Glomerular visceral epithelial cell (primary cell): ENCODE results near the gene ZCCHC14.

Experiments used
- DNase-seq: peaks from one replicate; pipeline ENCODE4 v3.0.0-alpha.2; 2016; ENCODE audit errors: extremely low spot score

The ZCCHC14 gene

GRCh38 chr16:87431926-87432325 lies 60.9 kb downstream of the ZCCHC14 start:
- DNase-seq: peak; percentile 35

GRCh38 chr16:87426423-87427215 lies 66.2 kb downstream of the ZCCHC14 start:
- DNase-seq: no peak

- no peak for DNase-seq
Measured at GRCh38 chr16:87425941-87426340, 66.9 kb downstream of the ZCCHC14 start.

- no peak for DNase-seq
Measured at GRCh38 chr16:87424266-87424665, 68.6 kb downstream of the ZCCHC14 start.

- DNase-seq: no peak
Measured at GRCh38 chr16:87423429-87423828, 69.4 kb downstream of the ZCCHC14 start.

GRCh38 chr16:87422106-87422505 lies 70.7 kb downstream of the ZCCHC14 start:
- no peak for DNase-seq

GRCh38 chr16:87421003-87421912 lies 71.6 kb downstream of the ZCCHC14 start:
- DNase-seq: no peak

- DNase-seq: no peak
Measured at GRCh38 chr16:87420026-87421002, 72.5 kb downstream of the ZCCHC14 start.

GRCh38 chr16:87418644-87419043 lies 74.2 kb downstream of the ZCCHC14 start:
- no peak for DNase-seq

GRCh38 chr16:87418216-87418615 lies 74.6 kb downstream of the ZCCHC14 start:
- DNase-seq: no peak

- DNase-seq: no peak
Measured at GRCh38 chr16:87417528-87417910, 75.3 kb downstream of the ZCCHC14 start.

- DNase-seq: peak; percentile 44
Measured at GRCh38 chr16:87416826-87417527, 75.8 kb downstream of the ZCCHC14 start.

GRCh38 chr16:87415441-87415840 lies 77.4 kb downstream of the ZCCHC14 start:
- DNase-seq: no peak

- no peak for DNase-seq
Measured at GRCh38 chr16:87414251-87414680, 78.6 kb downstream of the ZCCHC14 start.

GRCh38 chr16:87412996-87413421 lies 79.8 kb downstream of the ZCCHC14 start:
- DNase-seq: no peak

- DNase-seq: no peak
Measured at GRCh38 chr16:87412371-87412995, 80.3 kb downstream of the ZCCHC14 start.

GRCh38 chr16:87411375-87412271 lies 81.2 kb downstream of the ZCCHC14 start:
- DNase-seq: no peak

- no peak for DNase-seq
Measured at GRCh38 chr16:87410968-87411367, 81.9 kb downstream of the ZCCHC14 start.

GRCh38 chr16:87410530-87410929 lies 82.3 kb downstream of the ZCCHC14 start:
- DNase-seq: no peak
